Thymus (tissue), 11 donors: Measurements from ENCODE around the gene OSBPL2. TPM values are rescaled to one million over a fixed set of nuclear protein-coding genes. Genes with fewer than 3 reads are reported as not detected.

ENCODE experiments used
- DNase-seq, 9 donors: peaks; one replicate each; pipeline ENCODE4 v3.0.0-alpha.2; 2013; ENCODE audit warnings: low spot score in 9 of 9, low read depth in 6 of 9, missing footprints in 1 of 9
- H3K27ac ChIP-seq, 2 donors: one replicate each; pipeline ENCODE4 v1.5.1; 2013; ENCODE audit warnings: control low read depth in 1 of 2, low read depth in 1 of 2, low read length in 1 of 2, mild to moderate bottlenecking in 1 of 2, moderate library complexity in 1 of 2
- H3K27me3 ChIP-seq, 2 donors: one replicate each; pipeline ENCODE4 v1.5.1; 2013; ENCODE audit warnings: low read length in 1 of 2; ENCODE audit not compliant: control insufficient read depth in 2 of 2, insufficient read depth in 1 of 2
- H3K36me3 ChIP-seq, 2 donors: one replicate each; pipeline ENCODE4 v1.5.1; 2013; ENCODE audit warnings: low read length in 1 of 2, mild to moderate bottlenecking in 1 of 2, moderate library complexity in 1 of 2; ENCODE audit not compliant: control insufficient read depth in 2 of 2, insufficient read depth in 2 of 2
- H3K4me1 ChIP-seq, 2 donors: one replicate each; pipeline ENCODE4 v1.5.1; 2013; ENCODE audit warnings: low read length in 2 of 2; ENCODE audit not compliant: control insufficient read depth in 2 of 2, insufficient read depth in 2 of 2
- H3K4me3 ChIP-seq, 2 donors: one replicate each; pipeline ENCODE4 v1.5.1; 2013; ENCODE audit warnings: low read length in 2 of 2, control low read depth in 1 of 2, mild to moderate bottlenecking in 1 of 2
- H3K9me3 ChIP-seq, 2 donors: one replicate each; pipeline ENCODE4 v1.5.1; 2013; ENCODE audit warnings: low read length in 1 of 2, mild to moderate bottlenecking in 1 of 2; ENCODE audit not compliant: control insufficient read depth in 2 of 2, insufficient read depth in 1 of 2
- WGBS: extraction: QIAGEN DNeasy Blood & Tissue Kit; methylation state at CpG from one replicate; pipeline ENCODE4 v1.1.7; 2013; 5-methylcytosine and 5-hydroxymethylcytosine counted together
- polyA plus RNA-seq: library from polyadenylated mRNA; stranded (reverse); fragments of 200-250 nt; gene quantifications from one replicate; pipeline ENCODE4 v1.2.3, GENCODE V29; 2013
- total RNA-seq: library from RNA; stranded (reverse); fragments of 120-200 nt; gene quantifications from one replicate; pipeline ENCODE4 v1.2.4, GENCODE V29; 2013
- donor health status: healthy.

OSBPL2 gene
- total and polyA plus RNA-seq, 2 donors, result 17.4 to 27.4 TPM

- no peak overlapping the region for H3K4me3 ChIP-seq
- no peaks in the 10 kb centered on the region for H3K36me3 ChIP-seq
- DNase-seq, result no peak
- H3K9me3 ChIP-seq, result no peaks in the 10 kb centered on the region
- 89% methylated on average over 17 of the region's 17 CpGs for WGBS
- H3K27me3 ChIP-seq, result peaks cover 8 to 73% of the 10 kb centered on the region in 2 donors
- no peaks in the 10 kb centered on the region for H3K4me1 ChIP-seq
- H3K27ac ChIP-seq, result no peak overlapping the region
These were observed 12.3 kb upstream of the OSBPL2 start for GRCh38 chr20:62225820-62226635.

GRCh38 chr20:62226707-62227590 lies 11.4 kb upstream of the OSBPL2 start:
- no peak overlapping the region for H3K4me3 ChIP-seq
- H3K27ac ChIP-seq, result no peak overlapping the region
- no peaks in the 10 kb centered on the region for H3K4me1 ChIP-seq
- peaks cover 6 to 64% of the 10 kb centered on the region in 2 donors for H3K27me3 ChIP-seq
- no peaks in the 10 kb centered on the region for H3K36me3 ChIP-seq
- H3K9me3 ChIP-seq, result no peaks in the 10 kb centered on the region
- no peak for DNase-seq
- WGBS, result 85% methylated on average over 24 of the region's 24 CpGs

- WGBS, result 77% methylated on average over 10 of the region's 10 CpGs
- Histone ChIP-seq H3K27ac (no peak overlapping the region), H3K4me3 (no peak overlapping the region), H3K27me3 (peaks cover under 1 to 58% of the 10 kb centered on the region in 2 donors), H3K36me3 (no peaks in the 10 kb centered on the region), H3K9me3 (no peaks in the 10 kb centered on the region), H3K4me1 (no peaks in the 10 kb centered on the region)
- no peak for DNase-seq
These were observed 10.7 kb upstream of the OSBPL2 start for GRCh38 chr20:62227591-62227976.

GRCh38 chr20:62227977-62228958 lies 10.1 kb upstream of the OSBPL2 start:
- no peak overlapping the region for H3K27ac ChIP-seq
- DNase-seq, result no peak
- 65% methylated on average over 37 of the region's 37 CpGs for WGBS
- H3K4me3 ChIP-seq, result no peak overlapping the region
- no peaks in the 10 kb centered on the region for H3K36me3 ChIP-seq
- peaks cover 0 to 51% of the 10 kb centered on the region in 2 donors for H3K27me3 ChIP-seq
- no peaks in the 10 kb centered on the region for H3K9me3 ChIP-seq
- H3K4me1 ChIP-seq, result no peaks in the 10 kb centered on the region

- 74% methylated on average over 7 of the region's 7 CpGs for WGBS
- no peak for DNase-seq
- H3K27ac ChIP-seq, result no peak overlapping the region
- no peak overlapping the region for H3K4me3 ChIP-seq
- H3K9me3 ChIP-seq, result no peaks in the 10 kb centered on the region
- H3K36me3 ChIP-seq, result no peaks in the 10 kb centered on the region
- H3K4me1 ChIP-seq, result no peaks in the 10 kb centered on the region
- H3K27me3 ChIP-seq, result peaks cover 0 to 43% of the 10 kb centered on the region in 2 donors
These were observed 9.3 kb upstream of the OSBPL2 start for GRCh38 chr20:62228982-62229545.

GRCh38 chr20:62229667-62230066 lies 8.7 kb upstream of the OSBPL2 start:
- Histone ChIP-seq H3K4me1 (no peaks in the 10 kb centered on the region), H3K27me3 (peaks cover 0 to 38% of the 10 kb centered on the region in 2 donors), H3K4me3 (no peak overlapping the region), H3K9me3 (no peaks in the 10 kb centered on the region), H3K27ac (no peak overlapping the region), H3K36me3 (no peaks in the 10 kb centered on the region)
- DNase-seq, result no peak
- WGBS, result 41% methylated on average over 4 of the region's 4 CpGs

GRCh38 chr20:62230276-62230675 lies 8.0 kb upstream of the OSBPL2 start:
- Histone ChIP-seq H3K4me3 (no peak overlapping the region), H3K9me3 (no peaks in the 10 kb centered on the region), H3K27me3 (peaks cover 0 to 34% of the 10 kb centered on the region in 2 donors), H3K27ac (no peak overlapping the region), H3K4me1 (no peaks in the 10 kb centered on the region), H3K36me3 (no peaks in the 10 kb centered on the region)
- 96% methylated on average over 2 of the region's 2 CpGs for WGBS
- DNase-seq, result no peak

GRCh38 chr20:62230696-62231095 lies 7.6 kb upstream of the OSBPL2 start:
- Histone ChIP-seq H3K4me1 (no peaks in the 10 kb centered on the region), H3K27ac (no peak overlapping the region), H3K27me3 (peaks cover 0 to 30% of the 10 kb centered on the region in 2 donors), H3K9me3 (no peaks in the 10 kb centered on the region), H3K36me3 (no peaks in the 10 kb centered on the region), H3K4me3 (no peak overlapping the region)
- no peak for DNase-seq
- WGBS, result 96% methylated on average over 10 of the region's 10 CpGs
